GM19324 (cell line): ENCODE measurements around the gene KAZN.

Experiments used
- ATAC-seq: cut with Tn5 transposase; IDR thresholded peaks from one replicate; pipeline ENCODE4 v1.9.1; 2021; ENCODE audit warnings: mild to moderate bottlenecking, moderate library complexity; ENCODE audit not compliant: unreplicated experiment, low FRiP score

The KAZN gene

GRCh38 chr1:14666962-14667650, 68.6 kb downstream of the KAZN start:
- ATAC-seq = no peak

DNA sequence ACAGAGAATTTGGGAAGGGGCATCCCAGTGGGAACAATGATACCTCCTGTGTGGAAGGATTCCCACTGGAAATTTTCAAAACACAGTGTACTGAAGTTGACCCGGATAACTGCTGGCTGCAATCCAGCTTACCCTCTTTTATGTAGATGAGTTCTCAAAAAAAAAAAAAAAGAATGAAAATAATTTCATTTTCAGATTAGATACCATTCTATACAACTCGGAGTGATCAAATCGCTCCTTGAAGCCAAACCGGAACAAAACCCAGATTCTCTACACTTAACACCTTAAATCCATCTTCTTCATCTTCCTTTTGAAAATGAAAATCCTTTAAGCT, 69.1 kb downstream of the KAZN start:
- no peak for ATAC-seq

- no peak for ATAC-seq
Measured at GRCh38 chr1:14668538-14668937, 70.1 kb downstream of the KAZN start.

- no peak for ATAC-seq
Measured at GRCh38 chr1:14672005-14672404, 73.5 kb downstream of the KAZN start.

GRCh38 chr1:14674030-14674429, 75.5 kb downstream of the KAZN start:
- ATAC-seq = no peak

- ATAC-seq = no peak
Measured at GRCh38 chr1:14676400-14676799, 77.9 kb downstream of the KAZN start.

- no peak for ATAC-seq
Measured at GRCh38 chr1:14677292-14677971, 78.9 kb downstream of the KAZN start.

DNA sequence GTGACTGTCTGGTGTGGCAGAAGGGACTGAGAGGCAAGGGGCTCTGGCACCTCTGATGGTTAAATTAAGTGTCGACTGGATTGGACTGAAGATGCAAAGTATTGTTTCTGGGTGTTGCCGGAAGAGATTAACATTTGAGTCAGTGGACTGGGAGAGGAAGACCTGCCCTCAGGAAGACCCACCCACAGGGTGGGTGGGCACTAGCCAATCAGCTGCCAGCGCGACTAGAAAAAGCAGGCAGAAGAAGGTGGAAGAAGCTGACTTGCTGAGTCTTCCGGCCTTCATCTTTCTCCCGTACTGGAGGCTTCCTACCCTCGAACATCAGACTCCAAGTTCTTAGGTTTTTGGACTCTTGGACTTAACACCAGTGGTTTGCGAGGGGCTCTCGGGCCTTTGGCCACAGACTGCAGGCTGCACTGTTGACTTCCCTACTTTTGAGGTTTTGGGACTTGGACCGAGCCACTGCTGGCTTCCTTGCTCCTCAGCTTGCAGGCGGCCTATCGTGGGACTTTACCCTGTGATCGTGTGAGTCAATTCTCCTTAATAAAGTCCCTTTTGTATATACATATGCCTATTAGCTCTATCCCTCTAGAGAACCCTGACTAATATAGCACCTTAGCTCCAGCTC, 79.6 kb downstream of the KAZN start:
- ATAC-seq = no peak

DNA sequence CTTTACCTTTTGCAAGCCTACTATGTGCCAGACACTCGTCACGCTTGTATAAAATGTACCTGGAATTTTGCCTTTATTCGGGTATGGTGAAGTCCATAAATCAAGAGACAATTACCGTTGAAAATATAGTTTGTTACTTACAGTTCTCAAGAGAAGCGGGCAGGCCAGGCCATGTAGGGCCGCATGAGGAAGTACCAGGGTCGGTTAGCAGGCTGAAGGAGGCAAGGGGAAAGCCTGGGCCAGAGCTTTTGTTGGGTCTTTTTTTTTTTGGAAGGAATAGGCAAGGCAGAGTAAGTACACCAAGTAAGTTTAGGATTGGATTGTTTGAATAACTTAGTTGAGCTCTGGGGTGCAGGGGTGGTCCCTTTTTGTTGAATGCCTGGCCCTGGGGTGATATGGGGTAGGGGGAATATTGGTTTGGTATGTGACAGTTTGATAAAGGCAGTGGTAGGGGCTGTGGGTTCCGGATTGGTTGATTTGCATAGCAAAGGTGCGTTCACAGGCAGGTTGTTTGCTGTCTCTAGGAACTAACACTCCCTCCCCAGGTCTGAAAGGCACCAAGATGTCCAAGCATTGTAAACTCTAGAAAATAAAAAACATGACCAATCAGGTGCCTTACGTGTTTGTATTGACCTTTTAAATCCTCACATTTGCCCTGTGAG, 80.7 kb downstream of the KAZN start:
- ATAC-seq = no peak

DNA sequence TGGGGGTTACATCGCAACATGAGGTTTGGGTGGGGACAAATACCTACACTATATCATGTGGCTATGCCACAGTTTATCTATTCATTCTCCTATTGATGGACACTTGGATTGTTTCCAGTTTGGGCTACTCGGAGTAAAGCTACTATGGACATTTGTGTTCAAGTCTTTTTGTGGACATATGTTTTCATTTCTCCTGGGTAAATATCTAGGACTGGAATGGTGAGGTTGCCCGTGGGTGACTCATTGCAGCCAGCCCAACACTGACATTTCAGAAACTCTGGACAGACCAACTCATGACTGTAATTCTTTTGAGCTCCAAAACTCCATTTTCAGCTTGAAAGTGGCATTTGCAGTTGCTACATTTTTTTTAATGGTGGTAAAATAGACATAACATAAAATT, 82.7 kb downstream of the KAZN start:
- ATAC-seq = no peak

DNA sequence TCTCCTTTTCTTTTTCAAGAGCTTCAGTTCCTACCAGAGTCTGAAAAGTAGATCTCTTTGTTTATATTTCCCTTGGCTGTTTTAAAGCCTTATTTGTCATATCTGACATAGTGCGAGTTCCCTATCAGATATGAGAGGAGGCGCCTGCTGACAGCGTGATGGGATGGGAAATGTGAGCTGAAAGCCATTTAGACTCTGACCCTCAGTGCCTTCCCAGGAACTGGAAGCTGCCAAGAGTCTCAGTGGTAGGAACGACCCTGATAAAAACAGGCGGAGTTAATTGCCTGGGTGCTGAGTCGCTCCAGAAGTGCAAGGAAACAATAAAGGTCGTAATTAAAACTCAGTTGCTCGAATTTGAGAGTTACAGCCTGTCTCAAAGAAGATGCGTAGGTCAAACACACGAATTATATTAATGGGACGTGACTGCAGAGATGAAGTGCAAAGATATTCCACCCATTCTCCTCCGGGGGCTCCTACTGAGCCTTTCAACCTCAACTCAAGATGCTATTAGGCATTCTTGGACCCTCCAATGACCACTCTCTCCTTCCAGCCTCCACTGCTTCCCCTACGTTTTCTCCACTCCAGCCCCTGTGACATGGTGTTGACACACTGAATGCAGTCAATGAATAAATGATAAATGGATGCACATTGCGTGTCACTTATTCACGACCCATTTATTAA, 84.6 kb downstream of the KAZN start:
- no peak for ATAC-seq

GRCh38 chr1:14685078-14685477, 86.6 kb downstream of the KAZN start:
- no peak for ATAC-seq

- ATAC-seq = no peak
Measured at GRCh38 chr1:14686701-14687100, 88.2 kb downstream of the KAZN start.

DNA sequence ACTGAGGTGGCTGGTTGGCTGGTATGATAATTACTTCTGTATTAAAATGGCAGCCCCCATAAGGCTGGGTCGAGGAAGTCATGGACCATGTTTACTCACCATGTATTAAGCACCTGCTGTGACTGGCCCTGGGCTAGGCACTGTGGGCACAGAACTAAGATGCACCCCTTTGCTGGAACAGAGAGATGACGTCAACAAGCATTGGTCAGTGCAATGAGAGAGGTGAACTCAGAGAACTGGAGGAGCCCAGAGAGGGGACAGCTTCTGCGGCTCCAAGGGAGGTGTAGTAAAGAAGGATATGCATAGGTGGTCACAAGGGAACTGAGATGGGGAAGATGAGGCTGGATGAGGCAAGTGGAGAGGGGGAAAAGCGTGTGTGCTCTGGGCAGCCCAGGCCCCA, 88.7 kb downstream of the KAZN start:
- ATAC-seq = no peak

DNA sequence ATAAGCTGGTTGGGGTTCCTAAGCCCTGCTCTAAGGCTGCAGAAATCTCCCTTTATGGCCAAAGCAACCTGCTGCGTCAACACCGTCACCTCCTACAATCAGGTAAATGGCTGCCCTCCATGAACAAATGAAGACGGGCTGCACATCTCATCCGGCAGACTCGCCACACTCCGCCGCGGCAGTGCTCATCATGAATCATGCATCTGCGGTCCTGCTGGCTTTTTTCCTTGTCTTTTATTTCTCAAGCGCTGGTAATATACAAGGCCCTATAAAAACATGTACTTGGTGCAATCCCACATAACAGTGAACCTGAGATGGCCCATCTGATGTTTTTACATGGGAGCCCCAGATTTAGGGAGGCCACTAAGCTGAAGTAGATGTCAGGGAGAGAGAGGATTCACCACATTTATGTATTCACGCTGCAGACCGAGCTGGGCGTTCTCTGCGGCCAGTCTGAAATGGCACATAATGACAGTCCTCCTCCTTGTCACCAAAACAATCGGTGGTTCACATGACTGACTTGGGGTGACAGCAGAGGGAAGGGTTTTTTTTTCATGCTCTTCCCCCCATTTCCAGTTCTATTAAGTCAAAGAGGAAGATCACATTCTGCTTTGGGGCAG, 91.6 kb downstream of the KAZN start:
- no peak for ATAC-seq

DNA sequence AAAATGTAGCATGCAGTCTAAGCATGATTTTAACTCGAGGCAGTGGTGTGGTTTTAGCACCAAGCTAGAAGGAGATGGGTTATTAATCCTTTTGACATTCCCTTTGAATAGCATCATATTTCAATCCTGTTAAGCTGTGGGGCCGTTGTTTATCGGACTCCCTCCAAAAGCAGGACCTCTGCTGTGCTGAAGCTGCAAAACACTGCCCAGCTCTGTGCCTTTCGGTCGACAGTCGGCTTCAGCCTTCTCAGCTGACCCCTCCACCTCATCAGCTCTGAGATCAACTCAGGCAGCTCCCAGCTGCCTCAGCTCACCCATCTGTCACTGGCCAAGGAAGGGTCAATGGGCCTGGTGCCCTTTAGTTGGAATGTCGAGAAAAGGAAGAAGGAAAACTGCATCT, 95.5 kb downstream of the KAZN start:
- ATAC-seq = no peak

GRCh38 chr1:14694589-14694988, 96.1 kb downstream of the KAZN start:
- ATAC-seq = no peak

DNA sequence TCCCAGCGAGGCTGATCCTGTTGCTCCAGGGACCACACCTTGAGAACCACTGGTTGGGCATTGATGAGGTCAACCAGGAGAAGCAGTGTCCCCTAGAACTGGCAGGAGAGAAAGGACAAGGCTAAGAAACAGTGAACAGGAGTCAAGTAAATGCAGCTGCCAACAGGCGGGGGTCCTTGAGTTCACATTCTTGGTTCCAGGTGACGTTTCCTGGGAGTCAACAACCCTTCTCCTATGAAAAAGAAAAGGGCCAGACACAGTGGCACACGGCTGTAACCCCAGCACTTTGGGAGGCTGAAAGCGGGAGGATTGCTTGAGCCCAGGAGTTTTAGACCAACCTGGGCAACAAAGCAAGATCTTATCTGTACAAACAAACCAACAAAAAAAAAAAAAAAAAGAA, 98.3 kb downstream of the KAZN start:
- no peak for ATAC-seq

GRCh38 chr1:14697353-14697752, 98.9 kb downstream of the KAZN start:
- ATAC-seq = no peak

DNA sequence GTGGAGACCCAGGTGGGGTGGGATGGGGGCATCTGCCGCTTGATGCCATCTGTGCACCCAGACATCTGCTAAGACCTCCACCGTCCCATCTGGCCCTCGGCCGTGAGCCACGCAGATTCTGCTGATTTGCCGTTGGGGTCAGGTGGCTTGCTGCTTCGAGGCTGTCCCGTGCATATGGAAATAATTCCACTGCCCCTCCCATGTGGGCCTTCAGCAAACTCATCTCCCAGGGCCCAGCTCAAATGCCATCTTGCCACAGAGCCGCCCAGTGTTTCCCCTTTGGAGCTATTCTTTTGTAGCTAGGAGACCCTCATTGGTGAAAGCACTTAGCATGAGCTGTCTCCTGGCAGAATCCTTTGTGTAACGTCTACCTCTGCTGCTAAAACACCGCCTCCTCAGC, 99.8 kb downstream of the KAZN start:
- no peak for ATAC-seq

GRCh38 chr1:14699620-14700019, 101.1 kb downstream of the KAZN start:
- no peak for ATAC-seq
